Breast epithelium (tissue), 3 donors: ENCODE results near the gene KRCC1.
"Not testable (repeated sequence)": the region's sequence is repeated elsewhere in the genome, so short reads cannot be mapped to it uniquely, and the experiment has no call there.

Experiments used
- POLR2A ChIP-seq: fragments of 450-650 bp; IDR thresholded peaks from one replicate; pipeline ENCODE4 v1.6.1; 2016; ENCODE audit warnings: antibody characterized with exemption, mild to moderate bottlenecking, moderate library complexity
- POLR2AphosphoS5 ChIP-seq, 3 donors: sonication (generic); formaldehyde crosslinking; IDR thresholded peaks; one replicate each; pipeline ENCODE4 v1.6.1; 2017; ENCODE audit warnings: antibody characterized with exemption in 3 of 3
- TF ChIP-seq, protein P1 (sequence below), 3 donors: fragments of 450-650 bp; IDR thresholded peaks; one replicate each; pipeline ENCODE4 v1.5.1; 2016 to 2017; ENCODE audit warnings: antibody characterized with exemption in 3 of 3, mild to moderate bottlenecking in 3 of 3, moderate library complexity in 3 of 3

GRCh38 chr2:88017780-88018038, 37.9 kb downstream of the KRCC1 start:
- TF ChIP-seq POLR2AphosphoS5 (IDR thresholded peaks at IDR 0.05); POLR2A: not testable (repeated sequence)
- TF ChIP-seq, protein P1, sequence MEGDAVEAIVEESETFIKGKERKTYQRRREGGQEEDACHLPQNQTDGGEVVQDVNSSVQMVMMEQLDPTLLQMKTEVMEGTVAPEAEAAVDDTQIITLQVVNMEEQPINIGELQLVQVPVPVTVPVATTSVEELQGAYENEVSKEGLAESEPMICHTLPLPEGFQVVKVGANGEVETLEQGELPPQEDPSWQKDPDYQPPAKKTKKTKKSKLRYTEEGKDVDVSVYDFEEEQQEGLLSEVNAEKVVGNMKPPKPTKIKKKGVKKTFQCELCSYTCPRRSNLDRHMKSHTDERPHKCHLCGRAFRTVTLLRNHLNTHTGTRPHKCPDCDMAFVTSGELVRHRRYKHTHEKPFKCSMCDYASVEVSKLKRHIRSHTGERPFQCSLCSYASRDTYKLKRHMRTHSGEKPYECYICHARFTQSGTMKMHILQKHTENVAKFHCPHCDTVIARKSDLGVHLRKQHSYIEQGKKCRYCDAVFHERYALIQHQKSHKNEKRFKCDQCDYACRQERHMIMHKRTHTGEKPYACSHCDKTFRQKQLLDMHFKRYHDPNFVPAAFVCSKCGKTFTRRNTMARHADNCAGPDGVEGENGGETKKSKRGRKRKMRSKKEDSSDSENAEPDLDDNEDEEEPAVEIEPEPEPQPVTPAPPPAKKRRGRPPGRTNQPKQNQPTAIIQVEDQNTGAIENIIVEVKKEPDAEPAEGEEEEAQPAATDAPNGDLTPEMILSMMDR (IDR thresholded peaks at IDR 0.05): not testable (repeated sequence)
